Islet of Langerhans (tissue), 1 donor: Measurements from ENCODE around the gene TGM5.

ENCODE experiments used
- FAIRE-seq: peaks from one replicate; lab custom pipeline; 2011; peaks lifted over from hg19 to GRCh38; lab: Jason Lieb, UNC

The TGM5 gene

GRCh38 chr15:43190178-43190577, 76.5 kb downstream of the TGM5 start:
- FAIRE-seq, result no peak

DNA sequence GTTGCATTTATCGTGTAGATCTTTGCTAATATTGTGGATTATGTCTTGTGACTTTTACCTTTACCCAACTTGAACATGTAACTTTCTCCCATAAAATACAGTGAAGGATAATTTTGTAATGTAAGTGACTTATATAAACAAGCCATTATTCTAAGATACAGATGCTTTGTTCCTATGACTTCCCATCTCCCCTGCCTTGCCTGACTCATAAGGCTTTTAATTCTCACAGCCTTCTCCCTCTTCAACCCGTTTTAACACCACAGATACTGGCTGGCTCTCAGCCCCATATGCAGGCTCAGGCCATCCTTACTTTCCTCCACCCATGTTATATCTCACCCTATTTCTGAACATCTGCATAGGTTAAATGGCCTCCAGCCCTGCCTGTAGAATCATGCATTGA, 77.4 kb downstream of the TGM5 start:
- no peak for FAIRE-seq

- FAIRE-seq, result no peak
These were observed 79.1 kb downstream of the TGM5 start for GRCh38 chr15:43187544-43188155.

DNA sequence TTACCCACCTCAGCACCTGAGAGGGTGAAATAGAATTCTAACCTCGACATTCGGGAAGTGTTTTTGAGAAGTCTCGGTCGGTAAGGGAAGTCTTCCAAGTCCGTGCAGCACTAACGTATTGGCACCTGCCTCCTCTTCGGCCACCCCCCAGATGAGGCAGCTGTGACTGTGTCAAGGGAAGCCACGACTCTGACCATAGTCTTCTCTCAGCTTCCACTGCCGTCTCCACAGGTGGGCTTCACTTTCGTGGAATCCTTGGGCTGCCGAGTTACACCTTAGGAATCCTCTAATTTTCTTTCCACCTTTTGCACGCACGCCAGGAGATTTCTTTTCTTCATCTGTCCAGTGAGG, 80.8 kb downstream of the TGM5 start:
- no peak for FAIRE-seq

DNA sequence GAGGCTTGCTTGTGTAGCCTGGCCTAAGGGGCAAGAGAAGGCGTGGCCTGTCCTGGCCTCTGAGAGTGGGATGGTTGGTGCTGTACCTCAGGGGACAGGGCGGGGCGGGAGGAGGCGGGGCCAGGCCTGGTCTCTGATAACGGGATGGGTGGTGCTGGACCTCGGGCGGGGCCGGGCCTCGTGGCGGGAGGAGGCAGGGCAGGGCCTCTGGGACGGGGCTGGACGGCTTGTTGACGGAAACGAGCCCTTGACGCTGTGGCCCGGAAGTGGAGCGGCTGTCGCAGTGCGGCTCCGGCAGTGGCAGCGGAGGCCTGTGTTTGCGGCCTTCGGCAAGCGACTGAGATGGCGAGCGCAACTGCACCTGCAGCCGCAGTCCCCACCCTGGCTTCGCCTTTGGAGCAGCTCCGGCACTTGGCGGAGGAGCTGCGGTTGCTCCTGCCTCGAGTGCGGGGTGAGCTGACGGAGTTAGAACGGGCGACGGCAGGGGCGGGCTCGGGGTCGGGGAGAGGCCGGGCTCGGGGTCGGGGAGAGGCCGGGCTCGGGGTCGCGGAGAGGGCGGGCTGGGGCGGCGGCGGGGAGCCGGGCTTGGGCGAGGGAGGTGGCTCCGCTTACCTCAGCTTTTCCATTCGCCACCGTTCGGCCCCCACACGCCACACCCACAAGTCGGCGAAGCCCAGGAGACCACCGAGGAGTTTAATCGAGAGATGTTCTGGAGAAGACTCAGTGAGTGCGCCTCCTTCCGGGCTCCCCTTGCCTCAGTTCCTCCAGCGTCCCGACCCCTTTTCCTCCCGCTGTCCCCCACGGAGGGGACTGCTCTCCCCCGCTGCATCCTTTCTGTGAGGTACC, 81.3 kb downstream of the TGM5 start, which contains the start of gene CCNDBP1:
Gene CCNDBP1, plus strand, starts transcription at position 247 of the 846 bp plus-strand sequence. Its CDS starts 96 bp downstream, at position 343.
- FAIRE-seq, result no peak

DNA sequence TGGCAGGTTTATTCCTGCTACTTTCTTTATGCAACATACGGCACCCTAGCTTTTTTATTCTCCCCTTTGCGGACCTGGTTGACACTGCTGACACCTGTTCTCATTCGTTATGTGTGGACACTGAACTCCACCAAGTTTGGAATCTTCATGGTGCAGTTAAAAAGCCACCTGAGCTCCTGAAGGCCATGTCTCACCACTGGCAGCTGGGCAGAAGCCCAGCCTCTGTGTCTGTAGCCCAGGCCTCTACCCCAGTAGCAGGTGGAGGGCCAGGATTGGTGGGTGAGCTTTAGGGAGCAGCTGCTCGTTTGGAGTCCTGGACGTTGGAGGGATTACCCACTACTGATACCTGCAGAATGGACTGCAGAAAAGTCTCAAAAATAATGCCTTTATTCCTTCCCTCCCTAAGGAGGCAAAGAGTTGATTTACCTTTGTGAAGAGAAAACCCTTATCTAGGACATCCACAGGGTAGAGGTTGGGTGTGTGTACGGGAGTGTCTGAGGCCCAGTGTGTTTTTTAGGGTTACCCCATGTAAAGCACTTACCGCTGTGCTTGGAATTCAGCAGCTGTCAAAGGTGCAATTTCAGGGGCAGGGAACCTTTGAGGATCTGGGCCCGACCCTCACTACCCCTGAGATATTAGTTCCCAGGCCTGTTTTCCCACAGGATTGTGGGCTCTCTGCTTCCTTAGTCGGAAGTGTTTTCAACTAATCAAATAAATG, 82.2 kb downstream of the TGM5 start:
- peak; percentile 36 for FAIRE-seq

DNA sequence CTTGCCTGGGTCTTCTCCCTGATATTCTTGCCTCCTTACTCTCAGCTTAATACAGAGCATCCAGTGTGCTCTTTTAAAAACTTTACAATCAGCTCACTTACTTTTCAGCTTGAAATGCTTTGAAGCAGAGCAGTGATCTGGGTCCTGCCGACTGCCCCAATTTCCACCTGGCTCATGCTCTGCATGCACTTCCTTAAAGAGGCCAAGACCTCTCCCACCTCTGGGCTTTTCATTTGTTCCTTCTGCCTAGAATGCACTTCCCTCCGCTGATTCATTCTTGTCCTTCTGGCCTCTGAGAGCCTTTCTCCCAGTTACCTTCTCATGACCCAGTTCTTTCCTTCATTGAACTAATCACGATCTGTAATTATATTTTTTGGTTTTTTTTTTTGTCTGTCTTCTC, 83.5 kb downstream of the TGM5 start:
- FAIRE-seq, result no peak
